ENCODE results near the gene KRABD2.
A peak's percentile ranks its signal among the peaks of the same experiment; 100 is the strongest.

KRABD2 gene

DNA sequence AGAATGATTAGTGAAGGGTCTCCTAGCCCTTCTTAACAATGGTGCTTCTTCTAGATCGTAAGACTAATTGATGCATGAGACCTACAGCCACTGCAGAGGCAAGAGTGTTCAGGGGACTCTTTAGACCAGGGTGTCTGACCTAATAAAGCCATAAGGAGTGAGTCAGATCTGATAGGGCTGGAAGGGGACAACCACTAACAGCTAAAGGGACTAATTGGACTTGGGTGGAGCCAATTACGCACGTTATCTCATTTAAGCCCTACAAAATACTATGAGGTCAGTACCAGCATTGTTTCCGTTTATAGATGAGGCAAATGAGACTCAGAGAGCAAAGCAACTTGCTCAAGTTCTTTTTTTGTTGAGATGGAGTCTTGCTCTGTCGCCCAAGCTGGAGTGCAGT, 35.6 kb upstream of the KRABD2 start:
- H3K36me3 ChIP-seq (ENCODE audit: insufficient read depth, low read length) = no peaks in the 10 kb centered on the region
- no peak overlapping the region for H2AFZ ChIP-seq (ENCODE audit: low read length)
- H3K27ac ChIP-seq (ENCODE audit: low read depth, low read length) = no peak overlapping the region
- peaks cover 14% of the 10 kb centered on the region for H3K27me3 ChIP-seq (ENCODE audit: insufficient read depth, low read length)
- H3K9me3 ChIP-seq (ENCODE audit: low read depth, low read length) = no peaks in the 10 kb centered on the region
- H3K4me1 ChIP-seq (ENCODE audit: insufficient read depth, low read length) = peaks cover 3% of the 10 kb centered on the region
- no peak for DNase-seq (ENCODE audit: insufficient read length, low spot score, missing footprints)
- H3K4me2 ChIP-seq (ENCODE audit: insufficient read depth, low read length) = no peak overlapping the region
- no peak for TF ChIP-seq CTCF (IDR thresholded peaks at IDR 0.05; ENCODE audit: extremely low read depth, low read depth, low read length)
- H4K20me1 ChIP-seq (ENCODE audit: insufficient read depth, low read length) = no peaks in the 10 kb centered on the region
- no peaks in the 10 kb centered on the region for H3K79me2 ChIP-seq (ENCODE audit: insufficient read depth, low read length)
- H3K4me3 ChIP-seq (ENCODE audit: insufficient read depth, low read length) = no peak overlapping the region

- Histone ChIP-seq H3K36me3 (ENCODE audit: insufficient read depth, low read length) (no peaks in the 10 kb centered on the region), H3K4me3 (ENCODE audit: insufficient read depth, low read length) (no peak overlapping the region), H2AFZ (ENCODE audit: low read length) (no peak overlapping the region), H3K4me1 (ENCODE audit: insufficient read depth, low read length) (peaks cover 3% of the 10 kb centered on the region), H3K79me2 (ENCODE audit: insufficient read depth, low read length) (no peaks in the 10 kb centered on the region), H3K9me3 (ENCODE audit: low read depth, low read length) (no peaks in the 10 kb centered on the region), H3K27ac (ENCODE audit: low read depth, low read length) (no peak overlapping the region), H3K4me2 (ENCODE audit: insufficient read depth, low read length) (no peak overlapping the region), H4K20me1 (ENCODE audit: insufficient read depth, low read length) (no peaks in the 10 kb centered on the region), H3K27me3 (ENCODE audit: insufficient read depth, low read length) (peaks cover 2% of the 10 kb centered on the region)
- DNase-seq (ENCODE audit: insufficient read length, low spot score, missing footprints) = no peak
- no peak for TF ChIP-seq CTCF (IDR thresholded peaks at IDR 0.05; ENCODE audit: extremely low read depth, low read depth, low read length)
Measured at GRCh38 chr17:8410883-8411238, 34.4 kb upstream of the KRABD2 start.

- Histone ChIP-seq H3K27me3 (ENCODE audit: insufficient read depth, low read length) (peaks cover 2% of the 10 kb centered on the region), H3K9me3 (ENCODE audit: low read depth, low read length) (no peaks in the 10 kb centered on the region), H2AFZ (ENCODE audit: low read length) (peak overlapping the region; percentile 36), H3K36me3 (ENCODE audit: insufficient read depth, low read length) (no peaks in the 10 kb centered on the region), H3K4me1 (ENCODE audit: insufficient read depth, low read length) (peaks cover 3% of the 10 kb centered on the region), H4K20me1 (ENCODE audit: insufficient read depth, low read length) (no peaks in the 10 kb centered on the region), H3K4me3 (ENCODE audit: insufficient read depth, low read length) (no peak overlapping the region), H3K27ac (ENCODE audit: low read depth, low read length) (no peak overlapping the region), H3K79me2 (ENCODE audit: insufficient read depth, low read length) (no peaks in the 10 kb centered on the region), H3K4me2 (ENCODE audit: insufficient read depth, low read length) (peak overlapping the region; percentile 57)
- peak; percentile 94 for DNase-seq (ENCODE audit: insufficient read length, low spot score, missing footprints)
- TF ChIP-seq CTCF (IDR thresholded peaks at IDR 0.05; ENCODE audit: extremely low read depth, low read depth, low read length) = peak; percentile 96
Measured at GRCh38 chr17:8409966-8410882, 33.7 kb upstream of the KRABD2 start.

- Histone ChIP-seq H3K79me2 (ENCODE audit: insufficient read depth, low read length) (no peaks in the 10 kb centered on the region), H3K4me2 (ENCODE audit: insufficient read depth, low read length) (no peak overlapping the region), H3K4me3 (ENCODE audit: insufficient read depth, low read length) (no peak overlapping the region), H3K36me3 (ENCODE audit: insufficient read depth, low read length) (no peaks in the 10 kb centered on the region), H3K9me3 (ENCODE audit: low read depth, low read length) (no peaks in the 10 kb centered on the region), H3K27me3 (ENCODE audit: insufficient read depth, low read length) (no peaks in the 10 kb centered on the region), H2AFZ (ENCODE audit: low read length) (no peak overlapping the region), H3K4me1 (ENCODE audit: insufficient read depth, low read length) (peaks cover 3% of the 10 kb centered on the region), H3K27ac (ENCODE audit: low read depth, low read length) (no peak overlapping the region), H4K20me1 (ENCODE audit: insufficient read depth, low read length) (no peaks in the 10 kb centered on the region)
- DNase-seq (ENCODE audit: insufficient read length, low spot score, missing footprints) = no peak
- TF ChIP-seq CTCF (IDR thresholded peaks at IDR 0.05; ENCODE audit: extremely low read depth, low read depth, low read length) = no peak
Measured at GRCh38 chr17:8408371-8408770, 31.9 kb upstream of the KRABD2 start.
